SH-SY5Y (cell line): Measurements from ENCODE around the gene PNPLA6.

Experiments used
- GATA2 ChIP-seq: IDR thresholded peaks from 2 replicates; pipeline ENCODE4 v1.6.1; 2011; ENCODE audit warnings: mild to moderate bottlenecking, low read depth, low read length
- GATA3 ChIP-seq: IDR thresholded peaks from 2 replicates; pipeline ENCODE4 v1.6.1; 2011; ENCODE audit warnings: low read depth, mild to moderate bottlenecking, low read length, moderate library complexity

- TF ChIP-seq GATA2 (no peak), GATA3 (no peak)
These were observed 15.7 kb downstream of the PNPLA6 start for GRCh38 chr19:7550987-7551761.
